HCT116 (cell line): ENCODE results near the gene LRBA. TPM values are rescaled to one million over a fixed set of nuclear protein-coding genes. Genes with fewer than 3 reads are reported as not detected.

Experiments used
- ATAC-seq: fragments of 200-7000 bp; cut with Tn5 transposase; 2 replicates; pipeline ENCODE4 v1.9.1; 2020; ENCODE audit warnings: mild to moderate bottlenecking, moderate library complexity
- BruUV-seq: library from RNA; stranded (reverse); fragments of 400-500 nt; replicated peaks from 2 replicates; lab custom pipeline; 2021; lab: Mats Ljungman, UMichigan
- CTCF ChIA-PET: fragments of 300-600 bp; sonication (Branson Sonifier 250); formaldehyde crosslinking; loops from one replicate; lab custom pipeline; 2021; ENCODE audit warnings: antibody characterized with exemption; lab: Charles Lee
- POLR2A ChIA-PET: fragments of 300-600, 350-600 bp; sonication (Branson Sonifier 250); formaldehyde crosslinking; loops from one replicate; lab custom pipeline; 2021; ENCODE audit warnings: antibody characterized with exemption; lab: Charles Lee
- RAD21 ChIA-PET, 2 experiments: fragments of 300-600 bp; sonication (Branson Sonifier 250); formaldehyde crosslinking; loops; one replicate each; lab custom pipeline; 2023; ENCODE audit warnings: low total read pairs in 2 of 2; ENCODE audit not compliant: uncharacterized antibody in 2 of 2, unreplicated experiment in 2 of 2, low non-redundant PET in 1 of 2; lab: Charles Lee
- DNase-seq: peaks from one replicate; pipeline ENCODE4 v3.0.0-alpha.2; 2010; ENCODE audit warnings: low read depth, low spot score
- H2AFZ ChIP-seq: fragments of 200-600 bp; shearing (Covaris generic), sonication (generic); 2 replicates; pipeline ENCODE4 v1.6.1; 2017; ENCODE audit warnings: low read depth, mixed run types, mixed read lengths, antibody characterized with exemption, low read length; ENCODE audit not compliant: poor library complexity, severe bottlenecking
- H3K27ac ChIP-seq: 2 replicates; pipeline ENCODE4 v1.5.1; 2012; ENCODE audit warnings: low read depth, low read length
- H3K27me3 ChIP-seq: fragments of 200-600 bp; sonication (generic); 2 replicates; pipeline ENCODE4 v1.6.1; 2016; ENCODE audit warnings: mixed run types, low read length, mixed read lengths; ENCODE audit not compliant: insufficient read depth
- H3K36me3 ChIP-seq, 2 experiments: fragments of 200-500 bp in 1 of 2; fragments of 200-600 bp in 1 of 2; sonication (Bioruptor generic) in 1 of 2; sonication (generic) in 1 of 2; 2 replicates each; pipeline versions ENCODE4 v1.5.1 to v1.6.1; 2014 to 2016; ENCODE audit warnings: low read length in 2 of 2, inconsistent platforms in 1 of 2, mixed read lengths in 1 of 2, mixed run types in 1 of 2; ENCODE audit not compliant: insufficient read depth in 2 of 2, control insufficient read depth in 1 of 2
- H3K4me1 ChIP-seq, 2 experiments: fragments of 200-600 bp in 1 of 2; sonication (generic) in 1 of 2; 2 replicates each; pipeline versions ENCODE4 v1.5.1 to v1.6.1; 2012 to 2017; ENCODE audit warnings: low read length in 2 of 2, inconsistent platforms in 1 of 2, mild to moderate bottlenecking in 1 of 2, mixed read lengths in 1 of 2, mixed run types in 1 of 2, moderate library complexity in 1 of 2; ENCODE audit not compliant: insufficient read depth in 2 of 2, control insufficient read depth in 1 of 2
- H3K4me2 ChIP-seq: fragments of 200-600 bp; sonication (generic); 2 replicates; pipeline ENCODE4 v1.6.1; 2017; ENCODE audit warnings: mixed run types, low read length, mixed read lengths
- H3K4me3 ChIP-seq, 2 experiments: fragments of 200-600 bp in 1 of 2; sonication (generic) in 1 of 2; replicated peaks in 1 of 2; 2 replicates each; pipeline ENCODE4 v1.5.1; 2011 to 2016; ENCODE audit warnings: low read length in 2 of 2, control low read depth in 1 of 2, low read depth in 1 of 2, mild to moderate bottlenecking in 1 of 2, mixed read lengths in 1 of 2, mixed run types in 1 of 2
- H3K79me2 ChIP-seq: fragments of 200-600 bp; sonication (generic); 2 replicates; pipeline ENCODE4 v1.6.1; 2017; ENCODE audit warnings: mild to moderate bottlenecking, mixed run types, low read length, moderate library complexity, mixed read lengths; ENCODE audit not compliant: insufficient read depth
- H3K9ac ChIP-seq: fragments of 200-600 bp; sonication (generic); 2 replicates; pipeline ENCODE4 v1.6.1; 2016; ENCODE audit warnings: low read length, mixed read lengths
- H3K9me2 ChIP-seq: fragments of 200-600 bp; sonication (generic), shearing (Covaris generic); 2 replicates; pipeline ENCODE4 v1.6.1; 2017; ENCODE audit warnings: mixed run types, mild to moderate bottlenecking, moderate library complexity; ENCODE audit not compliant: insufficient read depth
- H3K9me3 ChIP-seq, 2 experiments: fragments of 200-500 bp in 1 of 2; fragments of 200-600 bp in 1 of 2; sonication (Bioruptor generic) in 1 of 2; sonication (generic) in 1 of 2; 2 replicates each; pipeline ENCODE4 v1.6.1; 2014 to 2017; ENCODE audit warnings: low read length in 2 of 2, mixed read lengths in 2 of 2, inconsistent platforms in 1 of 2, low read depth in 1 of 2, mild to moderate bottlenecking in 1 of 2, mixed run types in 1 of 2, moderate library complexity in 1 of 2; ENCODE audit not compliant: control insufficient read depth in 1 of 2, insufficient read depth in 1 of 2
- H4K20me1 ChIP-seq: fragments of 200-600 bp; sonication (generic), shearing (Covaris generic); 2 replicates; pipeline ENCODE4 v1.6.1; 2017; ENCODE audit warnings: mixed run types, mild to moderate bottlenecking, moderate library complexity; ENCODE audit not compliant: insufficient read depth
- CBX3 ChIP-seq: IDR thresholded peaks from 2 replicates; pipeline ENCODE4 v1.6.1; 2012; ENCODE audit warnings: low read depth
- CEBPB ChIP-seq: IDR thresholded peaks from 2 replicates; pipeline ENCODE4 v1.6.1; 2012; ENCODE audit warnings: low read depth
- EGR1 ChIP-seq: IDR thresholded peaks from 2 replicates; pipeline ENCODE4 v1.6.1; 2012; ENCODE audit warnings: low read depth
- ELF1 ChIP-seq: IDR thresholded peaks from 2 replicates; pipeline ENCODE4 v1.6.1; 2012; ENCODE audit warnings: low read depth, borderline replicate concordance
- EZH2 ChIP-seq: fragments of 200-600 bp; sonication (generic); IDR thresholded peaks from 2 replicates; pipeline ENCODE4 v1.6.1; 2017; ENCODE audit warnings: antibody characterized with exemption, mixed run types
- EZH2phosphoT487 ChIP-seq: fragments of 200-600 bp; IDR thresholded peaks from 2 replicates; pipeline ENCODE4 v1.6.1; 2018; ENCODE audit warnings: antibody characterized with exemption, borderline replicate concordance
- FOSL1 ChIP-seq: IDR thresholded peaks from 2 replicates; pipeline ENCODE4 v1.6.1; 2012; ENCODE audit warnings: low read depth
- JUND ChIP-seq: IDR thresholded peaks from 2 replicates; pipeline ENCODE4 v1.6.1; 2012
- POLR2AphosphoS5 ChIP-seq: IDR thresholded peaks from 2 replicates; pipeline ENCODE4 v1.6.1; 2011; ENCODE audit warnings: mild to moderate bottlenecking, low read depth, low read length, moderate library complexity
- REST ChIP-seq: IDR thresholded peaks from 2 replicates; pipeline ENCODE4 v1.6.1; 2012; ENCODE audit warnings: low read depth
- SIN3A ChIP-seq: IDR thresholded peaks from 2 replicates; pipeline ENCODE4 v1.6.1; 2012; ENCODE audit warnings: low read depth
- SP1 ChIP-seq: IDR thresholded peaks from 2 replicates; pipeline ENCODE4 v1.6.1; 2012; ENCODE audit warnings: low read depth
- SRF ChIP-seq: IDR thresholded peaks from 2 replicates; pipeline ENCODE4 v1.6.1; 2012; ENCODE audit warnings: low read depth
- YY1 ChIP-seq: IDR thresholded peaks from 2 replicates; pipeline ENCODE4 v1.6.1; 2011; ENCODE audit warnings: low read length, low read depth, moderate library complexity, mild to moderate bottlenecking; ENCODE audit not compliant: insufficient replicate concordance; ENCODE audit errors: extremely low read depth
- ZBTB33 ChIP-seq: IDR thresholded peaks from 2 replicates; pipeline ENCODE4 v1.6.1; 2011; ENCODE audit warnings: mild to moderate bottlenecking, low read length, moderate library complexity; ENCODE audit not compliant: insufficient replicate concordance; ENCODE audit errors: extremely low read depth
- ZFX ChIP-seq: fragments of 450-650 bp; IDR thresholded peaks from 2 replicates; pipeline ENCODE4 v1.6.1; 2017
- ZNF274 ChIP-seq: fragments of 200-500 bp; sonication (Bioruptor generic); IDR thresholded peaks from 2 replicates; pipeline ENCODE4 v1.6.1; 2014; ENCODE audit warnings: mild to moderate bottlenecking, low read depth, low read length, inconsistent platforms
- intact Hi-C: fragments of 100-400 bp; cut with micrococcal nuclease; formaldehyde crosslinking; loops from 2 replicates; pipeline ENCODE4 v1.10.0; 2022
- total RNA-seq: library from RNA; stranded (reverse); gene quantifications from one replicate; pipeline ENCODE4 v1.2.1, GENCODE V29; 2021; ENCODE audit not compliant: unreplicated experiment
- TF ChIP-seq, protein P1 (sequence below): IDR thresholded peaks from 2 replicates; pipeline ENCODE4 v1.6.1; 2012

LRBA gene
- total RNA-seq, 1 experiment from 2014 or later = 79.8 TPM

DNA sequence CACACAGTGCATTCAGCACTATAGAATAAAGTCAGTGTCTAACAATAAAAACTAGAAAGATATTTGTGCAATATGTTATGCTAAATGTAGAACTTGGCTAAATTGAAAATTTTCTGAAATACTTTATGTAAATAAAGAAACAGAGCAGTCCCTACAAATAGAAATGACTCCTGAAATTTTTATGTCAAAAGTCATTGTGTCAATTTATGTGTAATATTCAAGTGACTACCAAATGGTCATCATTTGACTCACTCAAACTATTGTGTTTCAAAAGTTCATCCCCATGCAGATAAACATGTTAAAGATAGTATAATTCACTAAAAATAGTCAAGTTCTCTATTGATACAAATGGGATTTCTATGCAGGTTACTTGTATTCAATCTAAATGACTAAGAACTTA lies 17.9 kb downstream of the LRBA start:
- ChIA-PET CTCF (no interaction called here), POLR2A (no interaction called here)
- DNase-seq = no peak

More for the DNA sequence above, 17.9 kb downstream of the LRBA start:
- no peaks in the 10 kb centered on the region for H3K4me1 ChIP-seq
- no TSS peak for BruUV-seq
- H3K9me3 ChIP-seq = no peaks in the 10 kb centered on the region
- H3K27me3 ChIP-seq = no peaks in the 10 kb centered on the region
- ATAC-seq = no peak
- no peak overlapping the region for H3K9ac ChIP-seq
- RAD21 ChIA-PET = no interaction called here
- H4K20me1 ChIP-seq = no peaks in the 10 kb centered on the region
- no peaks in the 10 kb centered on the region for H3K9me2 ChIP-seq
- H3K36me3 ChIP-seq = no peaks in the 10 kb centered on the region
- H3K79me2 ChIP-seq = peaks cover 99% of the 10 kb centered on the region
- no peak overlapping the region for H3K4me3 ChIP-seq
- no peak overlapping the region for H3K27ac ChIP-seq
- no peak for TF ChIP-seq YY1
- TF ChIP-seq POLR2AphosphoS5 = no peak
- no peak for TF ChIP-seq SP1
- TF ChIP-seq REST = no peak
- TF ChIP-seq EZH2phosphoT487 = no peak
- no peak for TF ChIP-seq SRF
- no peak for TF ChIP-seq FOSL1
- no peak for TF ChIP-seq EZH2
- TF ChIP-seq, protein P1, sequence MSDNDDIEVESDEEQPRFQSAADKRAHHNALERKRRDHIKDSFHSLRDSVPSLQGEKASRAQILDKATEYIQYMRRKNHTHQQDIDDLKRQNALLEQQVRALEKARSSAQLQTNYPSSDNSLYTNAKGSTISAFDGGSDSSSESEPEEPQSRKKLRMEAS = no peak
- TF ChIP-seq ZBTB33 = no peak
- no peak for TF ChIP-seq SIN3A
- TF ChIP-seq CEBPB = no peak
- TF ChIP-seq JUND = no peak
- TF ChIP-seq ZFX = no peak
- no peak for TF ChIP-seq ZNF274
- TF ChIP-seq ELF1 = no peak
- no peak for TF ChIP-seq EGR1
- no peak for TF ChIP-seq CBX3
- no peak overlapping the region for H2AFZ ChIP-seq
- no peak overlapping the region for H3K4me2 ChIP-seq
- intact Hi-C loops = no loop called here
